Thoracic aorta (tissue), 2 donors: ENCODE data around the gene GGTA1. TPM values are rescaled to one million over a fixed set of nuclear protein-coding genes. Genes with fewer than 3 reads are reported as not detected.
A peak's percentile ranks its signal among the peaks of the same experiment; 100 is the strongest.

Experiments
- ATAC-seq: fragments of 150-250 bp; one replicate; pipeline ENCODE4 v1.8.0; 2017; ENCODE audit warnings: low read depth; ENCODE audit not compliant: insufficient number of reproducible peaks, low FRiP score
- DNase-seq: peaks from one replicate; pipeline ENCODE4 v3.0.0-alpha.2; 2020; ENCODE audit warnings: low spot score
- H3K27ac ChIP-seq, 2 donors: fragments of 200-600 bp; sonication (generic); 1 replicate in 1 of 2; 2 replicates in 1 of 2; pipeline ENCODE4 v1.5.1; 2016; ENCODE audit warnings: mild to moderate bottlenecking in 2 of 2, moderate library complexity in 2 of 2
- H3K27me3 ChIP-seq: fragments of 200-600 bp; sonication (generic); replicated peaks from 2 replicates; pipeline ENCODE4 v1.6.0; 2016; ENCODE audit warnings: mild to moderate bottlenecking; ENCODE audit not compliant: insufficient read depth
- H3K36me3 ChIP-seq: fragments of 200-600 bp; sonication (generic); one replicate; pipeline ENCODE4 v1.5.1; 2016
- H3K4me1 ChIP-seq, 2 donors: fragments of 200-600 bp; sonication (generic); 1 replicate in 1 of 2; 2 replicates in 1 of 2; pipeline versions ENCODE4 v1.5.1 to v1.6.0; 2016; ENCODE audit warnings: low read depth in 2 of 2, mild to moderate bottlenecking in 1 of 2; ENCODE audit not compliant: control insufficient read depth in 1 of 2
- H3K4me3 ChIP-seq: fragments of 200-600 bp; sonication (generic); 2 replicates; pipeline ENCODE4 v1.5.1; 2016; ENCODE audit warnings: mild to moderate bottlenecking
- H3K9me3 ChIP-seq: fragments of 200-600 bp; sonication (generic); 2 replicates; pipeline ENCODE4 v1.5.1; 2016
- CTCF ChIP-seq: fragments of 200-600 bp; sonication (generic); IDR thresholded peaks from one replicate; pipeline ENCODE4 v1.5.1; 2019; ENCODE audit warnings: antibody characterized with exemption
- total RNA-seq, 2 donors: library from RNA; depleted of rRNA; stranded (reverse); fragments of >200 nt; gene quantifications; one replicate each; pipeline versions ENCODE4 v1.1.0 to v1.2.3, GENCODE V29; 2016

Gene GGTA1
- total RNA-seq, 2 donors from 2014 or later = 55.1 to 102 TPM

DNA sequence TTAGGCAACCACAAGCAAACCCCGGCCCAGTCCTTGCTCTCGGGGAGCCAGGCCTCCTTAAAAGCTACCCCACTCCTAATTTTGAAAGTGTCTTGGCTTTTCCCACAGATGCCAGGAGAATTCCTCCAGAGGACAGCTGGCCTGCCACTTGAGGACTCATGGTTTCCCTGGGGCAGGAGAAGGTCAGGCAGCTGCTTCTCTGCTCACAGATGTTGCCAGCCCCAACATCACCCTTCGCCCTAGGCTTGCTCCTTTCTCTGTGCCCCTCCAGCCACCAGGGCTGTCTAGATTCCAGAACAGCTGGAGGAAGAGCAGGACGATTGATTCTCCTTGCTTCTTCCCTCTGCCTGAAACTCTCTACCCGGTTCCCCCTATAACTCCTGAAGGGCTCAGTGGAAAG lies 8.5 kb downstream of the GGTA1 start:
- TF ChIP-seq CTCF = no peak
- no peak overlapping the region for H3K4me3 ChIP-seq
- H3K27me3 ChIP-seq = no peaks in the 10 kb centered on the region
- no peaks in the 10 kb centered on the region for H3K9me3 ChIP-seq
- no peak for DNase-seq
- no peak for ATAC-seq
- peaks cover 2% of the 10 kb centered on the region for H3K36me3 ChIP-seq
- H3K4me1 ChIP-seq = peaks cover 14 to 86% of the 10 kb centered on the region in 2 donors
- peak overlapping the region; percentile 27 to 63 for H3K27ac ChIP-seq

- H3K9me3 ChIP-seq = no peaks in the 10 kb centered on the region
- no peaks in the 10 kb centered on the region for H3K27me3 ChIP-seq
- TF ChIP-seq CTCF = no peak
- H3K4me3 ChIP-seq = no peak overlapping the region
- peaks cover 2% of the 10 kb centered on the region for H3K36me3 ChIP-seq
- peaks cover 26 to 86% of the 10 kb centered on the region in 2 donors for H3K4me1 ChIP-seq
- DNase-seq = no peak
- ATAC-seq = no peak
- peak overlapping the region in 1 of 2 donors; percentile 63 for H3K27ac ChIP-seq
Measured at GRCh38 chr9:121489344-121489743, 10.3 kb downstream of the GGTA1 start.

GRCh38 chr9:121486043-121486442 lies 13.6 kb downstream of the GGTA1 start:
- Histone ChIP-seq H3K4me1 (peaks cover 44 to 88% of the 10 kb centered on the region in 2 donors), H3K27ac (peak overlapping the region; percentile 76 to 92)
- no peak for ATAC-seq

DNA sequence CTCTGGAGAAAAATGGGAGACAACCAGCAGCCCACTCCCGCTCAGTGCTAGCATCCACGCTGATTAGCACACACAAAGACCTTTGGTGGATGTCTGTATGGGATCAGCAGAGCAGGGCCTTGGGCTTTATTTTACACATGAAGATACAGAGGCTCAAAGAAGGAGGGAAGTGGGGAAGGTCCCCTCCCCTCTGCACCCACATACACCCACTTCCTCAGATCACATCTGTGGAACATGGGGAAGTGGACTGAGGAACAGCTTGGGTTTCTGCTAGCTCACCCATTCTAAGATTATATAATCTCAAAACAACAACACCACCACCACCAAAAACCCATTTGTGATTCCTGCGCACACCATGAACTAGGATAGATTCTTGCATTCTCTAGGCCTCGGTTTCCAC lies 14.0 kb downstream of the GGTA1 start:
- Histone ChIP-seq H3K9me3 (no peaks in the 10 kb centered on the region), H3K27ac (peak overlapping the region; percentile 76 to 92), H3K27me3 (no peaks in the 10 kb centered on the region), H3K4me3 (no peak overlapping the region), H3K4me1 (peaks cover 45 to 88% of the 10 kb centered on the region in 2 donors), H3K36me3 (no peaks in the 10 kb centered on the region)
- ATAC-seq (no peak), DNase-seq (no peak)
- TF ChIP-seq CTCF = no peak

More at GRCh38 chr9:121486043-121486442, 13.6 kb downstream of the GGTA1 start:
- TF ChIP-seq CTCF = no peak
- DNase-seq = no peak
- Histone ChIP-seq H3K4me3 (no peak overlapping the region), H3K9me3 (no peaks in the 10 kb centered on the region), H3K27me3 (no peaks in the 10 kb centered on the region), H3K36me3 (no peaks in the 10 kb centered on the region)

GRCh38 chr9:121484651-121485446 lies 14.8 kb downstream of the GGTA1 start:
- TF ChIP-seq CTCF = no peak
- ATAC-seq (no peak), DNase-seq (no peak)
- peak overlapping the region; percentile 4 for H3K4me3 ChIP-seq
- peaks cover 52 to 88% of the 10 kb centered on the region in 2 donors for H3K4me1 ChIP-seq
- no peaks in the 10 kb centered on the region for H3K36me3 ChIP-seq
- peak overlapping the region; percentile 76 to 92 for H3K27ac ChIP-seq
- no peaks in the 10 kb centered on the region for H3K9me3 ChIP-seq
- H3K27me3 ChIP-seq = no peaks in the 10 kb centered on the region
